ENCODE results near the gene KRT31.

DNA sequence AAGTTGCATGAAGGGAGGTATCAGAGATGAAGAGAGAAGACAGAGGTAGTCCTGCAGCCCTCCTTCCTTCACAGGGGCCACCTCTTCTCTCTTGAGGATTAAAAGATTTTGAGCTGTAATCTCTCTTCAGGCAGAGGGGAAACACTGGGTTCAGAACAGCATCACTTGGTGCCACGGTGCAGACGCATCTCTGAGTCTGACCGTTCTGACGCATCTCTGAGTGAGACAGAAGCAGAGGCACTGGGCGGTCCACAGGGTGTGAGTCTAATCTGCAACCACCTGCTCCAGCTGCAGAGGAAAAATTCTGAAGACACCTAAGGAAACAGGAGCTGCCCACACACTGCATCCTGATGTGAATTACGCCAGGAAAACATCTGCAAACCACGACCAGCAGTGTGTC is 32.3 kb upstream of the KRT31 start:
- no peak for TF ChIP-seq POLR2AphosphoS5 (IDR thresholded peaks at IDR 0.05)
- TF ChIP-seq, protein P1, sequence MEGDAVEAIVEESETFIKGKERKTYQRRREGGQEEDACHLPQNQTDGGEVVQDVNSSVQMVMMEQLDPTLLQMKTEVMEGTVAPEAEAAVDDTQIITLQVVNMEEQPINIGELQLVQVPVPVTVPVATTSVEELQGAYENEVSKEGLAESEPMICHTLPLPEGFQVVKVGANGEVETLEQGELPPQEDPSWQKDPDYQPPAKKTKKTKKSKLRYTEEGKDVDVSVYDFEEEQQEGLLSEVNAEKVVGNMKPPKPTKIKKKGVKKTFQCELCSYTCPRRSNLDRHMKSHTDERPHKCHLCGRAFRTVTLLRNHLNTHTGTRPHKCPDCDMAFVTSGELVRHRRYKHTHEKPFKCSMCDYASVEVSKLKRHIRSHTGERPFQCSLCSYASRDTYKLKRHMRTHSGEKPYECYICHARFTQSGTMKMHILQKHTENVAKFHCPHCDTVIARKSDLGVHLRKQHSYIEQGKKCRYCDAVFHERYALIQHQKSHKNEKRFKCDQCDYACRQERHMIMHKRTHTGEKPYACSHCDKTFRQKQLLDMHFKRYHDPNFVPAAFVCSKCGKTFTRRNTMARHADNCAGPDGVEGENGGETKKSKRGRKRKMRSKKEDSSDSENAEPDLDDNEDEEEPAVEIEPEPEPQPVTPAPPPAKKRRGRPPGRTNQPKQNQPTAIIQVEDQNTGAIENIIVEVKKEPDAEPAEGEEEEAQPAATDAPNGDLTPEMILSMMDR (IDR thresholded peaks at IDR 0.05; ENCODE audit: poor library complexity, severe bottlenecking): no peak
- TF ChIP-seq EZH2 (IDR thresholded peaks at IDR 0.05; ENCODE audit: borderline replicate concordance, insufficient read depth, low read length, poor library complexity, severe bottlenecking): no peak
- no peak for TF ChIP-seq EP300 (conservative IDR thresholded peaks at IDR 0.05; ENCODE audit: poor library complexity, severe bottlenecking)
- TF ChIP-seq SMC3 (conservative IDR thresholded peaks at IDR 0.05; ENCODE audit: poor library complexity): no peak
- no peak for TF ChIP-seq TAF1 (IDR thresholded peaks at IDR 0.05; ENCODE audit: low read depth)
- no peak for TF ChIP-seq RAD21 (conservative IDR thresholded peaks at IDR 0.05)
- no peak for TF ChIP-seq MXI1 (conservative IDR thresholded peaks at IDR 0.05; ENCODE audit: poor library complexity, severe bottlenecking)

Data from neural cell (in vitro differentiated cells).